ENCODE results near the gene SYDE1. TPM values are rescaled to one million over a fixed set of nuclear protein-coding genes. Genes with fewer than 3 reads are reported as not detected.
A peak's percentile ranks its signal among the peaks of the same experiment; 100 is the strongest.
"Not testable (repeated sequence)": the region's sequence is repeated elsewhere in the genome, so short reads cannot be mapped to it uniquely, and the experiment has no call there.

SYDE1 gene
- total RNA-seq, 4 donors from 2014 or later = 41.7 to 100 (median 52.4) TPM

- no peak overlapping the region for H3K27ac ChIP-seq
- H3K36me3 ChIP-seq = no peaks in the 10 kb centered on the region
- H3K4me1 ChIP-seq = peaks cover 0 to 11% (median 0%) of the 10 kb centered on the region in 3 donors
- no peak overlapping the region for H3K4me3 ChIP-seq
- TF ChIP-seq POLR2A (IDR thresholded peaks at IDR 0.05) (no peak), EP300 (IDR thresholded peaks at IDR 0.05) (no peak), CTCF (IDR thresholded peaks at IDR 0.05) (no peak), POLR2AphosphoS5 (IDR thresholded peaks at IDR 0.05) (no peak)
- no peaks in the 10 kb centered on the region for H3K9me3 ChIP-seq
- no peak for ATAC-seq
- WGBS, 2 donors (ENCODE audit: low coverage in 1 of 2) = 79 to 84% methylated on average over 2 of the region's 2 CpGs
- H3K27me3 ChIP-seq = peaks cover 8% of the 10 kb centered on the region
These were observed 14.2 kb upstream of the SYDE1 start for GRCh38 chr19:15093001-15093400.

- WGBS, 2 donors (ENCODE audit: low coverage in 1 of 2) = 71% methylated on average over 2 of the region's 3 CpGs; no CpG with 5 or more reads in 1 of the 2 donors
- peaks cover 0 to 11% (median 0%) of the 10 kb centered on the region in 3 donors for H3K4me1 ChIP-seq
- ATAC-seq = no peak
- no peak overlapping the region for H3K4me3 ChIP-seq
- no peak for TF ChIP-seq POLR2A (IDR thresholded peaks at IDR 0.05)
- no peaks in the 10 kb centered on the region for H3K27me3 ChIP-seq
- H3K9me3 ChIP-seq = no peaks in the 10 kb centered on the region
- no peaks in the 10 kb centered on the region for H3K36me3 ChIP-seq
- no peak overlapping the region for H3K27ac ChIP-seq
These were observed 11.0 kb upstream of the SYDE1 start for GRCh38 chr19:15096223-15096622.

GRCh38 chr19:15097980-15098379, 9.2 kb upstream of the SYDE1 start:
- ATAC-seq, H3K4me1 ChIP-seq, H3K36me3 ChIP-seq, H3K27ac ChIP-seq, H3K9me3 ChIP-seq, H3K4me3 ChIP-seq, H3K27me3 ChIP-seq: not testable (repeated sequence)
- WGBS, 2 donors (ENCODE audit: low coverage in 1 of 2) = 78 to 90% methylated on average over 3 of the region's 6 CpGs

- WGBS, 2 donors (ENCODE audit: low coverage in 1 of 2) = 89 to 90% methylated on average over 2 to 6 of the region's 10 CpGs
These were observed 8.7 kb upstream of the SYDE1 start for GRCh38 chr19:15098460-15098859.

GRCh38 chr19:15099017-15099582, 8.1 kb upstream of the SYDE1 start:
- no peaks in the 10 kb centered on the region for H3K27me3 ChIP-seq
- H3K4me3 ChIP-seq = no peak overlapping the region
- H3K4me1 ChIP-seq = no peaks in the 10 kb centered on the region
- H3K36me3 ChIP-seq = no peaks in the 10 kb centered on the region
- 100% methylated on average over 2 of the region's 3 CpGs; no CpG with 5 or more reads in 1 of the 2 donors for WGBS, 2 donors (ENCODE audit: low coverage in 1 of 2)
- H3K9me3 ChIP-seq = peaks cover 0 to 13% (median 0%) of the 10 kb centered on the region in 3 donors
- no peak overlapping the region for H3K27ac ChIP-seq
- no peak for ATAC-seq
- TF ChIP-seq CTCF (IDR thresholded peaks at IDR 0.05) (no peak), POLR2A (IDR thresholded peaks at IDR 0.05) (no peak), POLR2AphosphoS5 (IDR thresholded peaks at IDR 0.05) (no peak), EP300 (IDR thresholded peaks at IDR 0.05) (no peak)

More at GRCh38 chr19:15098460-15098859, 8.7 kb upstream of the SYDE1 start:
- no peak overlapping the region for H3K27ac ChIP-seq
- no peaks in the 10 kb centered on the region for H3K4me1 ChIP-seq
- no peak overlapping the region for H3K4me3 ChIP-seq
- H3K9me3 ChIP-seq = peaks cover 0 to 7% (median 0%) of the 10 kb centered on the region in 3 donors
- TF ChIP-seq POLR2A (IDR thresholded peaks at IDR 0.05) (no peak), CTCF (IDR thresholded peaks at IDR 0.05) (no peak), EP300 (IDR thresholded peaks at IDR 0.05) (no peak), POLR2AphosphoS5 (IDR thresholded peaks at IDR 0.05) (no peak)
- H3K27me3 ChIP-seq = no peaks in the 10 kb centered on the region
- ATAC-seq = no peak
- H3K36me3 ChIP-seq = no peaks in the 10 kb centered on the region

- 52 to 63% methylated on average over 3 of the region's 3 CpGs for WGBS, 2 donors (ENCODE audit: low coverage in 1 of 2)
- Histone ChIP-seq H3K9me3 (peaks cover 0 to 23% (median 0%) of the 10 kb centered on the region in 3 donors), H3K36me3 (no peaks in the 10 kb centered on the region), H3K4me3 (no peak overlapping the region), H3K27ac (no peak overlapping the region), H3K4me1 (peaks cover 0 to 2% (median 0%) of the 10 kb centered on the region in 3 donors), H3K27me3 (no peaks in the 10 kb centered on the region)
- ATAC-seq = no peak
- TF ChIP-seq POLR2A (IDR thresholded peaks at IDR 0.05) (no peak), CTCF (IDR thresholded peaks at IDR 0.05) (peak in 3 of 4 experiments; percentile 45 to 68 (median 55)), EP300 (IDR thresholded peaks at IDR 0.05) (no peak), POLR2AphosphoS5 (IDR thresholded peaks at IDR 0.05) (no peak)
These were observed 5.6 kb upstream of the SYDE1 start for GRCh38 chr19:15101479-15102082.

Data from gastroesophageal sphincter (tissue), 4 donors.